NCI-H526 (cell line): ENCODE results near the gene PCDHGC5.
A peak's percentile ranks its signal among the peaks of the same experiment; 100 is the strongest.

Experiments
- DNase-seq, 2 experiments: peaks; one replicate each; lab custom pipeline; 2025; lab: John Stamatoyannopoulos, UW

PCDHGC5 gene

DNA sequence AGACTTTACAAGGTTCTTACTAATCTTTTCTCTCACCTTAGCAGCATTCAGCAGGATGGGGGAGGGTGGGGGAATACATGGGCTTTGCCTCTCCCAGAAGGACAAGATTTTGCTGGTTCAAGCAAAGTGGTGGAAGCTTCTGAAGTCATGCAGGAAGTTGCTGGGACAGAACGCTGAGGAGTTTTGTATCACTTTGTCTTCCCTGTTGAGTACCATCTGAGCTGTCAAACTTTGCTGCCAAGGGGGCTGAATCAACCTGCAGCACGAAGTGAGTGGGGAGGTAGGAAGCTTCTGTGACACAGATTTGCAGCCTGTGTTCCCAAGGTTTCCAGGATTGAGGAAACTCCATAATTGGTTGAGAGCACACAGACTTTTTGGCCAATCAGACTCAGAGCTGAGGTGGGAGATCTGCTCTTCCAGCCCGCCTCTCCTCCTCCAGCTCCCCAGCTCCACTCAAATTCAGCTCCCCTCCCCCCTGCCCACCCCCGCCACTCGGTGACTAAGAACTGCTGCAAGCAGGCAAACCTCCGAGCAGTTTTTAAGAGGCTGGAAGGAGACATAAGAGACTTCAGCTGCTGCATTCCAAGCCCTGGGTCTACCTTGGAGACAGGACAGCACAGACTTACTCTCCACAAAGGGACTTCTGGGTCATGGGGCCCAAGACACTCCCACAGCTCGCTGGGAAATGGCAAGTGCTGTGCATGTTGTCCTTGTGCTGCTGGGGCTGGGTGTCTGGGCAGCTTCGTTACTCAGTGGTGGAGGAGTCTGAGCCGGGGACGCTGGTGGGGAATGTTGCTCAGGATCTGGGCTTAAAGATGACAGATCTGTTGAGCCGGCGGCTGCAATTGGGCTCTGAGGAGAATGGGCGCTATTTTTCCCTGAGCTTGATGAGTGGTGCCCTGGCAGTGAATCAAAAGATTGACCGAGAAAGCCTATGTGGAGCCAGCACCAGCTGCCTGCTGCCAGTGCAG is at the start of gene PCDHGC5:
TSS of gene PCDHGC5 (plus strand) at position 491 of the 971 bp plus-strand sequence. CDS start at position 651, 160 bp downstream.
- DNase-seq = no peak

DNA sequence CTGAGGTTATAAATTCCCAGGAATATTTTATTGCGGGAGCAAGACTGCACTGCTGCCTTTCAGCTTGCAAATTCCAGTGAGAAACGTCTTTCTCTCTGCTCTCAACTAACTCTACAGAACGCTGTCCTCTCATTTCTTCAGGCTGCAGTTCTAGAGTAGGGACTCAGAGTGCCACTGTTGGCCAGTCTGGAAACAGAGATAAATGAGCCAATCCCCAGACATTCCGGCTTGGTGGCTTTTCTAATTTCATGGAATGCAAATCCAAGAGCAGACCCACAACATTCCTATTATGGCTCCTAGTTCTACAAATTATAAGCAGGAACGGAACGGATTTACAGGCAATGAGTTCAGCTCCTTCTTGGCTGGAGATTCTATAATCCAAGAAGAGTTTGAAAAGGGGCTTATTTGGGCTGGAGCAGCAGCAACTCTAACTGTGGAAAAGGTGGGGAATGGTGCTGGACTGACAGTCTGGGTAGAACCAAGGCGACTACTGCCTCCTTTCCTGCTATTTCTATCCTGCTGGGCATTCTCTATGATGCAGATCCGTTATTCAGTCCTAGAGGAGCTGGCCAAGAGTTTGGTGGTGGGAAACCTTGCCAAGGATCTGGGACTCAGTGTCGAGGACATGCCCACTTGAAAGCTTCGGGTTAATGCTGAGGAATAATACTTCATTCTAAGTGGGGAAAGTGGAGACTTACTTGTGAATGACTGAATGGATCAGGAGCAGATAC is 49.3 kb upstream of the PCDHGC5 start:
- DNase-seq = peak; percentile 77 to 80

DNA sequence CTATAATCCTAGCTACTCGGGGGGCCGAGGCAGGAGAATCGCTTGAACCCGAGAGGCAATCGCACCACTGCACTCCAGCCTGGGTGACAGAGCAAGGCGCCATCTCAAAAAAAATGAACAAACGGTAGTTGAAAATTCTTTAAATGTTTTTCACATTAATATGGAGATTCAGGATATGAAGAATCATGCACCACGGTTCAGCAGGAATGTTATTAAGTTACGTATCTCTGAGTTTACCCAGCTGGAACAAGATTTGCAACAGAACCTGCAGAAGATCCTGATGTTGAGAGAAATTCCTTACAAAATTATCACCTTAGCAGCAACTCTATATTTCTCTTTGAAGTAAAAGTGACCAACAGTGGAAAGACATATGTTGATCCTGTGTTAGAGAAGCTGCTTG is 48.5 kb upstream of the PCDHGC5 start:
- no peak for DNase-seq

DNA sequence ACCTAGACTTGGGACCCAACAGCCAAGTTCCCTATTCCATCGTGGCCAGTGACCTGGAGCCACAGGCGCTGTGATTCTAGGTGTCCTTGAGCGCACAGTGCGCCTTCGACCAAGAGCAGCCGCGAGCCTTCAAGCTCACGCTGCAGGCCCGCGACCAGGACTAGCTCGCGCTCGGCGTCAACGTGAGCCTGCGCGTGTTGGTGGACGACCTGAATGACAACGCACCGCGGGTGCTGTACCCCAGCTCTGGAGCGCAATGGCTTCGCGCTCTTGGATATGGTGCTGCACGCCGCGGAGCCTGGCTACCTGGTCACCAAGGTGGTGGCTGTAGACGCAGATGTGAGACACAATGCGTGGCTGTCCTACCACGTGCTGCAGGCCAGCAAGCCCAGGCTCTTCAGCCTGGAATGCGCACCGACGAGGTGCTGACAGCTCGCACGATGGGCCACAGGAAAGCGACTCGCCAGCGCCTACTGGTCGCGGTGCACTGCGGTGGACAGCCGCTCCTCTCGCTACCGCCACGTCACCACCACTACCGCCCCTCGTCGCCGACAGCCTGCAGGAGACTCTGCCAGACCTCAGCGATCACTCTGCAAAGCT is 47.2 kb upstream of the PCDHGC5 start:
- DNase-seq = no peak

DNA sequence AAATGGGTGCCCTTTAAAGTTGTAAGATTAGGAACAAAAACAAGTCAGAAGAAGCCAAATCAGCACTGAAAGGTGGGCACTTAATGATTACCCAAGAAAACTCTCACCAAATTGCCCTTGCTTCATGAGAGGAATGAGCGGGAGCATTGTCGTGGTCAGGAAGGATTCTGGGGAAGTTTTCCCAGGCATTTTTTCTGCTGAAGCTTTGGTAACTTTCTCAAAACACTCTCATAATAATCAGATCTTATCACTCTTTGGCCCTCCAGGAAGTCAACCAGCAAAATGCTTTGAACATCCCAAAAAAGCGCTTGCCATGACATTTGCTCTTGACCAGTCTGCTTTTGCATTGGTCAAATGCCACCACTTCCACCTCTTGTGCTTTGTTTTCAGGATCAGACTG is 23.5 kb upstream of the PCDHGC5 start:
- DNase-seq = no peak

DNA sequence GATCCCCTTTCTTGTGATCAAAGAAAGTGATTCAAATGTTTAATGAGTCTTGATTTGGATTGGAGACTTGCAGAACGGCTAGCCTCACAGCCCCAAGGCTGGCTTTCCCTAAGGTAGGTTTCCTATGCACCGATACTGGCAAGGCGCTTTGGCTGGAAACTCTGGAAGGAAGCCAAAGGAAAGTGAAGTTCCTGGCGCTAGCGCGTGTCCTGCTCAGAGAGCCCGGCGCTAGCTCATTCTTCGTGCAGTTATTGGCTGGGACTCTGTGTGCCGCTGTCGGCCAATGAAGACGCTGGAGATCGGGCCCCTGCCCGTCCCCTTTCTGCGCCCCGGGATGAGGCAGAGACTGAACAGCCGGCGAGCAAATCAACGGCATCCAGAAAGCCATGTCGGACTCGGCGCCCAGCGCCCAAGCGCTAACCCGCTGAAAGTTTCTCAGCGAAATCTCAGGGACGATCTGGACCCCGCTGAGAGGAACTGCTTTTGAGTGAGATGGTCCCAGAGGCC is 13.2 kb upstream of the PCDHGC5 start, which contains the start of gene PCDHGC3:
TSS of gene PCDHGC3 (plus strand) at position 342 of the 507 bp plus-strand sequence. CDS start at position 493, 151 bp downstream.
- DNase-seq = peak; percentile 80 to 94

DNA sequence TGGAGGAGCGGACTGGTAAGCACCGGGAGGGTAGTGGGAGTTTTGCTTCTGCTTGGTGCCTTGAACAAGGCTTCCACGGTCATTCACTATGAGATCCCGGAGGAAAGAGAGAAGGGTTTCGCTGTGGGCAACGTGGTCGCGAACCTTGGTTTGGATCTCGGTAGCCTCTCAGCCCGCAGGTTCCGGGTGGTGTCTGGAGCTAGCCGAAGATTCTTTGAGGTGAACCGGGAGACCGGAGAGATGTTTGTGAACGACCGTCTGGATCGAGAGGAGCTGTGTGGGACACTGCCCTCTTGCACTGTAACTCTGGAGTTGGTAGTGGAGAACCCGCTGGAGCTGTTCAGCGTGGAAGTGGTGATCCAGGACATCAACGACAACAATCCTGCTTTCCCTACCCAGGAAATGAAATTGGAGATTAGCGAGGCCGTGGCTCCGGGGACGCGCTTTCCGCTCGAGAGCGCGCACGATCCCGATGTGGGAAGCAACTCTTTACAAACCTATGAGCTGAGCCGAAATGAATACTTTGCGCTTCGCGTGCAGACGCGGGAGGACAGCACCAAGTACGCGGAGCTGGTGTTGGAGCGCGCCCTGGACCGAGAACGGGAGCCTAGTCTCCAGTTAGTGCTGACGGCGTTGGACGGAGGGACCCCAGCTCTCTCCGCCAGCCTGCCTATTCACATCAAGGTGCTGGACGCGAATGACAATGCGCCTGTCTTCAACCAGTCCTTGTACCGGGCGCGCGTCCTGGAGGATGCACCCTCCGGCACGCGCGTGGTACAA is 12.6 kb upstream of the PCDHGC5 start:
- peak; percentile 58 to 76 for DNase-seq

DNA sequence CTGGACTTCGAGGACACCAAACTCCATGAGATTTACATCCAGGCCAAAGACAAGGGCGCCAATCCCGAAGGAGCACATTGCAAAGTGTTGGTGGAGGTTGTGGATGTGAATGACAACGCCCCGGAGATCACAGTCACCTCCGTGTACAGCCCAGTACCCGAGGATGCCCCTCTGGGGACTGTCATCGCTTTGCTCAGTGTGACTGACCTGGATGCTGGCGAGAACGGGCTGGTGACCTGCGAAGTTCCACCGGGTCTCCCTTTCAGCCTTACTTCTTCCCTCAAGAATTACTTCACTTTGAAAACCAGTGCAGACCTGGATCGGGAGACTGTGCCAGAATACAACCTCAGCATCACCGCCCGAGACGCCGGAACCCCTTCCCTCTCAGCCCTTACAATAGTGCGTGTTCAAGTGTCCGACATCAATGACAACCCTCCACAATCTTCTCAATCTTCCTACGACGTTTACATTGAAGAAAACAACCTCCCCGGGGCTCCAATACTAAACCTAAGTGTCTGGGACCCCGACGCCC is 11.8 kb upstream of the PCDHGC5 start:
- peak in 1 of 2 experiments; percentile 45 for DNase-seq

DNA sequence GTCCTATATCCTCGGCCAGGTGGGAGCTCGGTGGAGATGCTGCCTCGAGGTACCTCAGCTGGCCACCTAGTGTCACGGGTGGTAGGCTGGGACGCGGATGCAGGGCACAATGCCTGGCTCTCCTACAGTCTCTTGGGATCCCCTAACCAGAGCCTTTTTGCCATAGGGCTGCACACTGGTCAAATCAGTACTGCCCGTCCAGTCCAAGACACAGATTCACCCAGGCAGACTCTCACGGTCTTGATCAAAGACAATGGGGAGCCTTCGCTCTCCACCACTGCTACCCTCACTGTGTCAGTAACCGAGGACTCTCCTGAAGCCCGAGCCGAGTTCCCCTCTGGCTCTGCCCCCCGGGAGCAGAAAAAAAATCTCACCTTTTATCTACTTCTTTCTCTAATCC is 11.1 kb upstream of the PCDHGC5 start:
- DNase-seq = peak; percentile 20 to 39

DNA sequence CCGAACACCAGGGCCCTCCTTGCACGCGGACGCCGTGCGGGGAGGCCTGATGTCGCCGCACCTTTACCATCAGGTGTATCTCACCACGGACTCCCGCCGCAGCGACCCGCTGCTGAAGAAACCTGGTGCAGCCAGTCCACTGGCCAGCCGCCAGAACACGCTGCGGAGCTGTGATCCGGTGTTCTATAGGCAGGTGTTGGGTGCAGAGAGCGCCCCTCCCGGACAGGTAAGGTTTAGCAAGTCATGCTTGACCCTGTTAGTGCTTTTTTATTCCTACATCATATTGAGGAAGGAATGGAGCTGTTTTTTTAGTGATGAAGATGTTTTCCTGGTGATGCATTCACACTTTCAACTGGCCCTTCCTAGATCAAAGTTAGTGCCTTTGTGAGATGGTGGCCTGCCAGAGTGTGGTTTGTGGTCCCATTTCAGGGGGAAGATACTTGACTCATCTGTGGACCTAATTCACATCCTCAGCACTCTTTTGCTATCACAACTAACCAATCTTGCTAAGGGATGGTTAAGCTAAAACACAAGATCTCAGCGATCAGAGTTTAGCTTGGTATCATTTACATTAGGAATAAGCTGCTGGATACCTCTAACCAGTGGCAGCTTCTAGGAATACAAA is 10.4 kb upstream of the PCDHGC5 start:
- peak; percentile 87 to 92 for DNase-seq

DNA sequence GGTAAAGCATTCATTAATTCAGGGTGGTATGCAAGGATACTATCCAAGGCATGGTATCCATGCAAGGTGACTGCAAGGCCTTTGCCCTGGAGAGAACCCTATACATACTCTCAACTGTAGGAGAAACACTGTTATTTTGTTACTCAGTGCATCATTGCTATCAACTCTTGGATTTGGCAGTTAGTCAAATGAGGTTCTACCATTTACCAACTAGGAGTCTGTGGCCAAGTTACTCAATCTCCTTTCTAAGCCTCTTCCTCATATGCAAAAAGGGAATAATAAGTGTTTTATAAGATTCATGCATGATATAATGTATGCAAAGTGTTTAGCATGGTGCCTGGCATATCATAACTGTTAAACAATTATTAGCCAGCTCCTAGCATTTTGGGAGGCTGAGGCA is 9.1 kb upstream of the PCDHGC5 start:
- DNase-seq = peak; percentile 33 to 34

DNA sequence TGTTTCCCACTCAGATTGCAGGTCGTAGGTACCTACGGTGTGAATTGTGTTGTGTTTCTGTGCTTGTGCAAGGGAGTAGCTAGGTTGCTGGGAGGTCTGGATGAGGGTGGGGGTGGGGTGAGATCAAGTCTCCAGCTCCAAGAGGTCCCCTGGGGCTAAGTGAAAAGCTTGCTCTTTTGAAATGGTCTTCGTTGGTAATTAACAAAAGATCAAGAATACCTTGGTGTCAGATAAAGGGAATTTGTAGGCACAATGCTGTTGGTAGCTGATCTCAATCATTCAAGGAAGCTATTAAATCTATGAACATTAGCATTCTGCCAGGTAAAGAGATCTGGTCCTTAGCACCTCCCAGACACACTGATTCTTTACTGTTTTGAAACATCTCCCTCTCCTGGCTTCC is 5.0 kb upstream of the PCDHGC5 start:
- DNase-seq = peak in 1 of 2 experiments; percentile 31

DNA sequence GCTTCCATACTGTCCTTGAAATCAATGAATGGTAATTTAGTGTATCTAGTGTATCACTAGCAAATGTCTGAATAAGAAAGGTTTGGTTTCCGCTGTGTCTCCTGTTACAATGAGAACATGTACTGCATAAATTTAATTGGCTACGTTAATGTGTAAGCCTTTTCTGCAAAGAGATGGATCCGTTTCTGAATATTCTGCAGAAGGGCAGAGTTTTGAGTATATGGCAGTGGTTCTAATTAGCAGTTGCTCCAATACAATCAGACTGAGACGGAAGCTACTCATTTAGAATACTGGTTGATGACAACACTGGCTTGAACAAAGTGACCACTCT is 4.6 kb upstream of the PCDHGC5 start:
- DNase-seq = no peak

DNA sequence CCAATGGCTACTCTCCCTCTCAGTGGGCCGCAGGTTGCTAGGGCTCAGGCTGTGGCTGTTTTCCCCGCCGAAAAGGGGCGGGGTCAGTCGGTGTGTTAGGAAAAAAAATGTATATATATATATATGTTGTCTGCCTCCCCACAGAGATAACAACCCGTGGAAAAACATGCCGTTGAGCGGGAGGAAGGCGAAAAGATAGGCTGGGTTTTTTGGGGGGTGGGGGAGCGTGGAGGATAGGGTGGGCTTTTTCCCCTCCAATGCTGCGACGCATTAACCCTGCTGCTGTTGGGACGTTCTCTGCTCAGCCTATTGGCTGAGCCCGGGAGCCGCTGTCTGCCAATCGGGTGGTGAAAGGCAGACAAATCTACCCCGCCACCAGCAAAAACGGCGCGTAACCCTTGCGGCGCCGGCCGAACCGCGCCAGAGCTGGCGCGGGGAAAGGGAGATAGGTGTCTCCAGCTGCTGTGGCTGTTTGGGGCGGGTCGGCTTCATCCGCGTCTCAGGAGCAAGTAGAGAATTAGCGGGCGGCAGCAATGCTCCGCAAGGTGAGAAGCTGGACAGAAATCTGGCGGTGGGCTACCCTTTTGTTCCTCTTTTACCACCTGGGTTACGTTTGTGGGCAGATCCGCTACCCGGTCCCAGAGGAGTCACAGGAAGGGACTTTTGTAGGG is 4.1 kb upstream of the PCDHGC5 start, which contains the start of gene PCDHGC4:
TSS of gene PCDHGC4 (plus strand) at position 390 of the 671 bp plus-strand sequence. CDS start at position 534, 144 bp downstream.
- DNase-seq = peak; percentile 54 to 86

DNA sequence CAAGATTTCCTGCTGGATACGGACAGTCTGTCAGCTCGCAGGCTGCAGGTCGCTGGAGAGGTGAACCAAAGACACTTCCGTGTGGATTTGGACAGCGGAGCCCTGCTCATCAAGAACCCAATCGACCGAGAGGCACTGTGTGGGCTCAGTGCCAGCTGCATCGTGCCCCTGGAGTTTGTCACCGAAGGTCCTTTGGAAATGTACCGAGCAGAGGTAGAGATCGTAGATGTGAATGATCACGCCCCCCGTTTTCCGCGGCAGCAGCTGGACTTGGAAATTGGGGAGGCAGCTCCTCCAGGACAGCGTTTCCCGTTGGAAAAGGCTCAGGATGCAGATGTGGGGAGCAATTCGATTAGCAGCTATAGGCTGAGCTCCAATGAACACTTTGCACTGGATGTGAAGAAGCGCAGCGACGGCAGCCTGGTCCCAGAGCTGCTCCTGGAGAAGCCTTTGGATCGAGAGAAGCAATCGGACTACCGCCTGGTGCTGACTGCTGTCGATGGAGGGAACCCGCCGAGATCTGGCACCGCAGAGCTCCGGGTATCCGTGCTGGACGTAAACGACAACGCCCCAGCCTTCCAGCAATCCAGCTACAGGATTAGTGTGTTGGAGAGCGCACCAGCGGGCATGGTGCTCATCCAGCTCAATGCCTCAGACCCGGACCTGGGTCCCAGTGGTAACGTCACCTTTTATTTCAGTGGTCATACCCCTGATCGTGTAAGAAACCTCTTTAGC is 3.4 kb upstream of the PCDHGC5 start:
- no peak for DNase-seq

DNA sequence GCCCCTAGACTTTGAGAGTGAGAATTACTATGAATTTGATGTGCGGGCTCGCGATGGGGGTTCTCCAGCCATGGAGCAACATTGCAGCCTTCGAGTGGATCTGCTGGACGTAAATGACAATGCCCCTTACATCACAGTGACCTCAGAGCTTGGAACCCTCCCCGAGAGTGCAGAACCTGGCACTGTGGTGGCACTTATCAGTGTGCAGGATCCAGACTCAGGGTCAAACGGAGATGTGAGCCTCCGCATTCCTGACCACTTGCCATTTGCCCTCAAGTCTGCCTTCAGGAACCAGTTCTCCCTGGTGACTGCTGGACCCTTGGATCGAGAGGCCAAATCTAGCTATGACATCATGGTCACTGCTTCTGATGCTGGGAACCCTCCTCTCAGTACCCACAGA is 2.8 kb upstream of the PCDHGC5 start:
- DNase-seq = no peak

DNA sequence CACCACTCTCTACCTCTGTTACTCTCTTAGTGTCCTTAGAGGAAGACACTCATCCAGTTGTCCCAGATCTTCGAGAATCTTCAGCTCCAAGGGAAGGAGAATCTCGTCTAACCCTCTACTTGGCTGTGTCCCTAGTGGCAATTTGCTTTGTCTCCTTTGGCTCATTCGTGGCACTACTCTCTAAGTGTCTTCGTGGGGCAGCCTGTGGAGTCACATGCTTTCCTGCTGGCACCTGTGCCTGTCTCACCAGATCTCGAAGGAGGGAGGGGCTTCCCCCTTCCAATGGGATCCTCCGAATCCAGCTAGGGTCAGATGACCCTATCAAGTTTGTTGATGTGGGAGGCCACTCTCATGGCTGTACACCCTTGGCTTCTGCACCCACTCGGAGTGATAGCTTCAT is 1.8 kb upstream of the PCDHGC5 start:
- DNase-seq = no peak

DNA sequence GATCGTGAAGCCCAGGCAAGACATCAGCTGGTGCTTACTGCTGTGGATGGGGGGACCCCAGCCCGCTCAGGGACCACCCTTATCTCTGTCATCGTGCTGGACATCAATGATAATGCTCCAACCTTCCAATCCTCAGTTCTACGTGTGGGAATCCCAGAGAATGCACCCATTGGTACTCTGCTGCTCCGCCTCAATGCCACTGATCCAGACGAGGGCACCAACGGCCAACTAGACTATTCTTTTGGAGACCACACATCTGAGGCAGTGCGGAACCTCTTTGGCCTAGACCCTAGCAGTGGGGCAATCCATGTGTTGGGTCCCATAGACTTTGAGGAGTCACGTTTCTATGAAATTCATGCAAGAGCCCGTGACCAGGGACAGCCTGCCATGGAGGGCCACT is 960 bp downstream of the PCDHGC5 start:
- no peak for DNase-seq

DNA sequence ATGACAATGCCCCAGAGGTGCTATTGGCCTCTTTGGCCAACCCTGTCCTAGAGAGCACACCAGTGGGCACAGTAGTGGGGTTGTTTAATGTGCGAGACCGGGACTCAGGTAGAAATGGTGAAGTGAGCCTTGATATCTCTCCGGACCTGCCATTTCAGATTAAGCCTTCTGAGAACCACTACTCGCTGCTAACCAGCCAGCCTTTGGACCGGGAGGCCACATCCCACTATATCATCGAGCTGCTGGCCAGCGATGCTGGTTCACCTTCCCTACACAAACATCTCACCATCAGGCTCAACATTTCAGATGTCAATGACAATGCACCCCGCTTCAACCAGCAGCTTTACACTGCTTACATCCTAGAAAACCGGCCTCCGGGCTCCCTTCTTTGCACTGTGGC is 1.4 kb downstream of the PCDHGC5 start:
- DNase-seq = no peak
